ENCODE results near the gene CRISP2.

- no peak for TF ChIP-seq CTCF (IDR thresholded peaks at IDR 0.05)
- no peak for TF ChIP-seq POLR2A (IDR thresholded peaks at IDR 0.05)
Measured at GRCh38 chr6:49647476-49647875, 65.9 kb downstream of the CRISP2 start.
